GM12801 (cell line): ENCODE data around the gene PPP1CC.

Source experiments
- CTCF ChIP-seq: IDR thresholded peaks from one replicate; pipeline ENCODE4 v1.5.1; 2011; ENCODE audit warnings: control low read depth; ENCODE audit not compliant: insufficient read length; ENCODE audit errors: extremely low read depth

The PPP1CC gene

GRCh38 chr12:110742096-110742717 lies 484 bp downstream of the PPP1CC start:
- no peak for TF ChIP-seq CTCF

- TF ChIP-seq CTCF, result no peak
Measured at GRCh38 chr12:110741341-110742095, 1.2 kb downstream of the PPP1CC start.

- TF ChIP-seq CTCF, result no peak
Measured at GRCh38 chr12:110739894-110740293, 2.8 kb downstream of the PPP1CC start.

GRCh38 chr12:110739488-110739887 lies 3.2 kb downstream of the PPP1CC start:
- TF ChIP-seq CTCF, result no peak

GRCh38 chr12:110737532-110737931 lies 5.2 kb downstream of the PPP1CC start:
- TF ChIP-seq CTCF, result no peak

GRCh38 chr12:110733900-110734299 lies 8.8 kb downstream of the PPP1CC start:
- TF ChIP-seq CTCF, result no peak

- TF ChIP-seq CTCF, result no peak
Measured at GRCh38 chr12:110733089-110733715, 9.5 kb downstream of the PPP1CC start.
